Measurements from ENCODE around the gene TCAP. TPM values are rescaled to one million over a fixed set of nuclear protein-coding genes. Genes with fewer than 3 reads are reported as not detected.

The TCAP gene
- total RNA-seq, 6 donors from 2014 or later, result 0.39 to 4.2 (median 2.5) TPM

- TF ChIP-seq CTCF (IDR thresholded peaks at IDR 0.05) (no peak), EP300 (IDR thresholded peaks at IDR 0.05) (no peak), POLR2AphosphoS5 (IDR thresholded peaks at IDR 0.05) (no peak), POLR2A (IDR thresholded peaks at IDR 0.05) (no peak)
- Histone ChIP-seq H3K27me3 (no peaks in the 10 kb centered on the region), H3K4me3 (no peak overlapping the region), H3K36me3 (peaks cover 0 to 2% (median 0%) of the 10 kb centered on the region in 4 donors), H3K4me1 (peaks cover 50 to 73% (median 57%) of the 10 kb centered on the region in 4 donors), H3K9me3 (no peaks in the 10 kb centered on the region), H3K27ac (no peak overlapping the region)
- ATAC-seq (ENCODE audit: low FRiP score in 2 of 2) (peak in 1 of 2 donors; percentile 21), DNase-seq (no peak)
- WGBS, 2 donors, result 63 to 76% methylated on average over 2 to 4 of the region's 4 CpGs
Measured at GRCh38 chr17:39643271-39643670, 21.9 kb upstream of the TCAP start.

- Histone ChIP-seq H3K27me3 (no peaks in the 10 kb centered on the region), H3K27ac (no peak overlapping the region), H3K9me3 (no peaks in the 10 kb centered on the region), H3K4me1 (peaks cover 19 to 40% (median 27%) of the 10 kb centered on the region in 4 donors), H3K36me3 (peaks cover 0 to 2% (median 0%) of the 10 kb centered on the region in 4 donors), H3K4me3 (no peak overlapping the region)
- peak in 1 of 2 donors; percentile 35 for ATAC-seq (ENCODE audit: low FRiP score in 2 of 2)
- no peak for TF ChIP-seq POLR2AphosphoS5 (IDR thresholded peaks at IDR 0.05)
- TF ChIP-seq CTCF (IDR thresholded peaks at IDR 0.05), result no peak
- no peak for TF ChIP-seq EP300 (IDR thresholded peaks at IDR 0.05)
- TF ChIP-seq POLR2A (IDR thresholded peaks at IDR 0.05), result no peak
- DNase-seq, result no peak
- WGBS, 2 donors, result 73 to 85% methylated on average over 2 to 5 of the region's 5 CpGs
Measured at GRCh38 chr17:39647256-39647655, 17.9 kb upstream of the TCAP start.

GRCh38 chr17:39648616-39649366 is 16.4 kb upstream of the TCAP start:
- H3K36me3 ChIP-seq, result peaks cover 0 to 2% (median 0%) of the 10 kb centered on the region in 4 donors
- no peak for TF ChIP-seq EP300 (IDR thresholded peaks at IDR 0.05)
- TF ChIP-seq POLR2A (IDR thresholded peaks at IDR 0.05), result no peak
- no peak for TF ChIP-seq CTCF (IDR thresholded peaks at IDR 0.05)
- TF ChIP-seq POLR2AphosphoS5 (IDR thresholded peaks at IDR 0.05), result no peak
- ATAC-seq (ENCODE audit: low FRiP score in 2 of 2) (no peak), DNase-seq (no peak)
- WGBS, 2 donors, result 87 to 88% methylated on average over 15 of the region's 15 CpGs
- H3K9me3 ChIP-seq, result no peaks in the 10 kb centered on the region
- no peaks in the 10 kb centered on the region for H3K27me3 ChIP-seq
- no peak overlapping the region for H3K4me3 ChIP-seq
- peaks cover 11 to 39% (median 26%) of the 10 kb centered on the region in 4 donors for H3K4me1 ChIP-seq
- no peak overlapping the region for H3K27ac ChIP-seq

- Histone ChIP-seq H3K4me3 (no peak overlapping the region), H3K9me3 (no peaks in the 10 kb centered on the region), H3K36me3 (peaks cover 0 to 9% (median 2%) of the 10 kb centered on the region in 4 donors), H3K27ac (peak overlapping the region in 1 of 4 donors; percentile 90), H3K4me1 (peaks cover 20 to 40% (median 29%) of the 10 kb centered on the region in 4 donors), H3K27me3 (no peaks in the 10 kb centered on the region)
- TF ChIP-seq EP300 (IDR thresholded peaks at IDR 0.05) (no peak), POLR2AphosphoS5 (IDR thresholded peaks at IDR 0.05) (no peak), POLR2A (IDR thresholded peaks at IDR 0.05) (no peak), CTCF (IDR thresholded peaks at IDR 0.05) (no peak)
- ATAC-seq (ENCODE audit: low FRiP score in 2 of 2), result no peak
- DNase-seq, result no peak
- 87 to 93% methylated on average over 11 of the region's 11 CpGs for WGBS, 2 donors
Measured at GRCh38 chr17:39650121-39650579, 15.0 kb upstream of the TCAP start.
